HCT116 (cell line): ENCODE results near the gene SF3A2. TPM values are rescaled to one million over a fixed set of nuclear protein-coding genes. Genes with fewer than 3 reads are reported as not detected.

Experiments
- ATAC-seq: fragments of 200-7000 bp; cut with Tn5 transposase; 2 replicates; pipeline ENCODE4 v1.9.1; 2020; ENCODE audit warnings: mild to moderate bottlenecking, moderate library complexity
- BruUV-seq: library from RNA; stranded (reverse); fragments of 400-500 nt; replicated peaks from 2 replicates; lab custom pipeline; 2021; lab: Mats Ljungman, UMichigan
- CTCF ChIA-PET: fragments of 300-600 bp; sonication (Branson Sonifier 250); formaldehyde crosslinking; loops from one replicate; lab custom pipeline; 2021; ENCODE audit warnings: antibody characterized with exemption; lab: Charles Lee
- POLR2A ChIA-PET: fragments of 300-600, 350-600 bp; sonication (Branson Sonifier 250); formaldehyde crosslinking; loops from one replicate; lab custom pipeline; 2021; ENCODE audit warnings: antibody characterized with exemption; lab: Charles Lee
- RAD21 ChIA-PET, 2 experiments: fragments of 300-600 bp; sonication (Branson Sonifier 250); formaldehyde crosslinking; loops; one replicate each; lab custom pipeline; 2023; ENCODE audit warnings: low total read pairs in 2 of 2; ENCODE audit not compliant: uncharacterized antibody in 2 of 2, unreplicated experiment in 2 of 2, low non-redundant PET in 1 of 2; lab: Charles Lee
- DNase-seq: peaks from one replicate; pipeline ENCODE4 v3.0.0-alpha.2; 2010; ENCODE audit warnings: low read depth, low spot score
- H2AFZ ChIP-seq: fragments of 200-600 bp; shearing (Covaris generic), sonication (generic); 2 replicates; pipeline ENCODE4 v1.6.1; 2017; ENCODE audit warnings: low read depth, mixed run types, mixed read lengths, antibody characterized with exemption, low read length; ENCODE audit not compliant: poor library complexity, severe bottlenecking
- H3K27ac ChIP-seq: 2 replicates; pipeline ENCODE4 v1.5.1; 2012; ENCODE audit warnings: low read depth, low read length
- H3K27me3 ChIP-seq: fragments of 200-600 bp; sonication (generic); 2 replicates; pipeline ENCODE4 v1.6.1; 2016; ENCODE audit warnings: mixed run types, low read length, mixed read lengths; ENCODE audit not compliant: insufficient read depth
- H3K36me3 ChIP-seq, 2 experiments: fragments of 200-500 bp in 1 of 2; fragments of 200-600 bp in 1 of 2; sonication (Bioruptor generic) in 1 of 2; sonication (generic) in 1 of 2; 2 replicates each; pipeline versions ENCODE4 v1.5.1 to v1.6.1; 2014 to 2016; ENCODE audit warnings: low read length in 2 of 2, inconsistent platforms in 1 of 2, mixed read lengths in 1 of 2, mixed run types in 1 of 2; ENCODE audit not compliant: insufficient read depth in 2 of 2, control insufficient read depth in 1 of 2
- H3K4me1 ChIP-seq, 2 experiments: fragments of 200-600 bp in 1 of 2; sonication (generic) in 1 of 2; 2 replicates each; pipeline versions ENCODE4 v1.5.1 to v1.6.1; 2012 to 2017; ENCODE audit warnings: low read length in 2 of 2, inconsistent platforms in 1 of 2, mild to moderate bottlenecking in 1 of 2, mixed read lengths in 1 of 2, mixed run types in 1 of 2, moderate library complexity in 1 of 2; ENCODE audit not compliant: insufficient read depth in 2 of 2, control insufficient read depth in 1 of 2
- H3K4me2 ChIP-seq: fragments of 200-600 bp; sonication (generic); 2 replicates; pipeline ENCODE4 v1.6.1; 2017; ENCODE audit warnings: mixed run types, low read length, mixed read lengths
- H3K4me3 ChIP-seq, 2 experiments: fragments of 200-600 bp in 1 of 2; sonication (generic) in 1 of 2; replicated peaks in 1 of 2; 2 replicates each; pipeline ENCODE4 v1.5.1; 2011 to 2016; ENCODE audit warnings: low read length in 2 of 2, control low read depth in 1 of 2, low read depth in 1 of 2, mild to moderate bottlenecking in 1 of 2, mixed read lengths in 1 of 2, mixed run types in 1 of 2
- H3K79me2 ChIP-seq: fragments of 200-600 bp; sonication (generic); 2 replicates; pipeline ENCODE4 v1.6.1; 2017; ENCODE audit warnings: mild to moderate bottlenecking, mixed run types, low read length, moderate library complexity, mixed read lengths; ENCODE audit not compliant: insufficient read depth
- H3K9ac ChIP-seq: fragments of 200-600 bp; sonication (generic); 2 replicates; pipeline ENCODE4 v1.6.1; 2016; ENCODE audit warnings: low read length, mixed read lengths
- H3K9me2 ChIP-seq: fragments of 200-600 bp; sonication (generic), shearing (Covaris generic); 2 replicates; pipeline ENCODE4 v1.6.1; 2017; ENCODE audit warnings: mixed run types, mild to moderate bottlenecking, moderate library complexity; ENCODE audit not compliant: insufficient read depth
- H3K9me3 ChIP-seq, 2 experiments: fragments of 200-500 bp in 1 of 2; fragments of 200-600 bp in 1 of 2; sonication (Bioruptor generic) in 1 of 2; sonication (generic) in 1 of 2; 2 replicates each; pipeline ENCODE4 v1.6.1; 2014 to 2017; ENCODE audit warnings: low read length in 2 of 2, mixed read lengths in 2 of 2, inconsistent platforms in 1 of 2, low read depth in 1 of 2, mild to moderate bottlenecking in 1 of 2, mixed run types in 1 of 2, moderate library complexity in 1 of 2; ENCODE audit not compliant: control insufficient read depth in 1 of 2, insufficient read depth in 1 of 2
- H4K20me1 ChIP-seq: fragments of 200-600 bp; sonication (generic), shearing (Covaris generic); 2 replicates; pipeline ENCODE4 v1.6.1; 2017; ENCODE audit warnings: mixed run types, mild to moderate bottlenecking, moderate library complexity; ENCODE audit not compliant: insufficient read depth
- ATF3 ChIP-seq: IDR thresholded peaks from 2 replicates; pipeline ENCODE4 v1.6.1; 2012
- CBX3 ChIP-seq: IDR thresholded peaks from 2 replicates; pipeline ENCODE4 v1.6.1; 2012; ENCODE audit warnings: low read depth
- CEBPB ChIP-seq: IDR thresholded peaks from 2 replicates; pipeline ENCODE4 v1.6.1; 2012; ENCODE audit warnings: low read depth
- EGR1 ChIP-seq: IDR thresholded peaks from 2 replicates; pipeline ENCODE4 v1.6.1; 2012; ENCODE audit warnings: low read depth
- ELF1 ChIP-seq: IDR thresholded peaks from 2 replicates; pipeline ENCODE4 v1.6.1; 2012; ENCODE audit warnings: low read depth, borderline replicate concordance
- EZH2 ChIP-seq: fragments of 200-600 bp; sonication (generic); IDR thresholded peaks from 2 replicates; pipeline ENCODE4 v1.6.1; 2017; ENCODE audit warnings: antibody characterized with exemption, mixed run types
- JUND ChIP-seq: IDR thresholded peaks from 2 replicates; pipeline ENCODE4 v1.6.1; 2012
- POLR2AphosphoS5 ChIP-seq: IDR thresholded peaks from 2 replicates; pipeline ENCODE4 v1.6.1; 2011; ENCODE audit warnings: mild to moderate bottlenecking, low read depth, low read length, moderate library complexity
- RAD21 ChIP-seq: IDR thresholded peaks from 2 replicates; pipeline ENCODE4 v1.6.1; 2012; ENCODE audit warnings: low read depth, mild to moderate bottlenecking
- SIN3A ChIP-seq: IDR thresholded peaks from 2 replicates; pipeline ENCODE4 v1.6.1; 2012; ENCODE audit warnings: low read depth
- SP1 ChIP-seq: IDR thresholded peaks from 2 replicates; pipeline ENCODE4 v1.6.1; 2012; ENCODE audit warnings: low read depth
- SRF ChIP-seq: IDR thresholded peaks from 2 replicates; pipeline ENCODE4 v1.6.1; 2012; ENCODE audit warnings: low read depth
- TCF7L2 ChIP-seq: IDR thresholded peaks from 2 replicates; pipeline ENCODE4 v1.7.0; 2011; ENCODE audit warnings: borderline replicate concordance, inconsistent platforms; ENCODE audit not compliant: insufficient read depth, insufficient read length; ENCODE audit errors: extremely low read depth
- ZBTB33 ChIP-seq: IDR thresholded peaks from 2 replicates; pipeline ENCODE4 v1.6.1; 2011; ENCODE audit warnings: mild to moderate bottlenecking, low read length, moderate library complexity; ENCODE audit not compliant: insufficient replicate concordance; ENCODE audit errors: extremely low read depth
- ZFX ChIP-seq: fragments of 450-650 bp; IDR thresholded peaks from 2 replicates; pipeline ENCODE4 v1.6.1; 2017
- ZNF274 ChIP-seq: fragments of 200-500 bp; sonication (Bioruptor generic); IDR thresholded peaks from 2 replicates; pipeline ENCODE4 v1.6.1; 2014; ENCODE audit warnings: mild to moderate bottlenecking, low read depth, low read length, inconsistent platforms
- intact Hi-C: fragments of 100-400 bp; cut with micrococcal nuclease; formaldehyde crosslinking; loops from 2 replicates; pipeline ENCODE4 v1.10.0; 2022
- total RNA-seq: library from RNA; stranded (reverse); gene quantifications from one replicate; pipeline ENCODE4 v1.2.1, GENCODE V29; 2021; ENCODE audit not compliant: unreplicated experiment
- TF ChIP-seq, protein P1 (sequence below), 3 experiments: fragments of 200-600 bp in 1 of 3; sonication (generic) in 1 of 3; IDR thresholded peaks in 2 of 3; conservative IDR thresholded peaks in 1 of 3; 2 replicates each; pipeline ENCODE4 v1.5.1; 2012 to 2017; ENCODE audit warnings: low read depth in 2 of 3, low read length in 2 of 3, antibody characterized with exemption in 1 of 3, borderline replicate concordance in 1 of 3, control low read depth in 1 of 3, mild to moderate bottlenecking in 1 of 3, mixed read lengths in 1 of 3, mixed run types in 1 of 3, moderate library complexity in 1 of 3; ENCODE audit not compliant: insufficient read depth in 1 of 3

The SF3A2 gene
- total RNA-seq, 1 experiment from 2014 or later: 166 TPM

- BruUV-seq: no TSS peak
- H2AFZ ChIP-seq: no peak overlapping the region
- CTCF ChIA-PET: no interaction called here
- peaks cover 10% of the 10 kb centered on the region; the same call in 1 of the 2 replicates for H3K79me2 ChIP-seq
- peaks cover 24 to 68% of the 10 kb centered on the region in 2 experiments; a peak in 3 of 4 replicates for H3K36me3 ChIP-seq
- H3K9me2 ChIP-seq: no peaks in the 10 kb centered on the region
- H3K4me3 ChIP-seq: no peak overlapping the region
- no peaks in the 10 kb centered on the region for H3K27me3 ChIP-seq
- H3K4me2 ChIP-seq: no peak overlapping the region
- H3K9ac ChIP-seq: no peak overlapping the region
- POLR2A ChIA-PET: no interaction called here
- intact Hi-C loops: no loop called here
- no peaks in the 10 kb centered on the region for H3K9me3 ChIP-seq
- H4K20me1 ChIP-seq: no peaks in the 10 kb centered on the region
- TF ChIP-seq POLR2AphosphoS5 (no peak), CEBPB (no peak), SRF (no peak), ZNF274 (no peak), SIN3A (no peak)
- no peaks in the 10 kb centered on the region for H3K4me1 ChIP-seq
- no peak for DNase-seq
- no peak overlapping the region for H3K27ac ChIP-seq
- RAD21 ChIA-PET: no interaction called here
- ATAC-seq: no peak
These were observed 26.4 kb upstream of the SF3A2 start for GRCh38 chr19:2210206-2210605.

GRCh38 chr19:2210987-2211740, 25.5 kb upstream of the SF3A2 start:
- Histone ChIP-seq H3K9me3 (no peaks in the 10 kb centered on the region), H3K79me2 (peaks cover 10% of the 10 kb centered on the region; the same call in 1 of the 2 replicates), H2AFZ (no peak overlapping the region), H3K9me2 (no peaks in the 10 kb centered on the region), H3K27ac (no peak overlapping the region; the same call in 1 of the 2 replicates), H3K36me3 (peaks cover 30 to 68% of the 10 kb centered on the region in 2 experiments; a peak in 3 of 4 replicates), H3K4me2 (no peak overlapping the region), H3K4me1 (no peaks in the 10 kb centered on the region), H4K20me1 (no peaks in the 10 kb centered on the region), H3K9ac (no peak overlapping the region), H3K4me3 (no peak overlapping the region), H3K27me3 (no peaks in the 10 kb centered on the region)
- POLR2A ChIA-PET: no interaction called here
- intact Hi-C loops: no loop called here
- CTCF ChIA-PET: no interaction called here
- ATAC-seq (no peak), DNase-seq (no peak)
- RAD21 ChIA-PET: no interaction called here
- no TSS peak for BruUV-seq
- no peak for TF ChIP-seq ATF3
- no peak for TF ChIP-seq SP1
- no peak for TF ChIP-seq CBX3
- TF ChIP-seq CEBPB: no peak
- no peak for TF ChIP-seq SIN3A
- no peak for TF ChIP-seq TCF7L2
- no peak for TF ChIP-seq ELF1
- TF ChIP-seq, protein P1, sequence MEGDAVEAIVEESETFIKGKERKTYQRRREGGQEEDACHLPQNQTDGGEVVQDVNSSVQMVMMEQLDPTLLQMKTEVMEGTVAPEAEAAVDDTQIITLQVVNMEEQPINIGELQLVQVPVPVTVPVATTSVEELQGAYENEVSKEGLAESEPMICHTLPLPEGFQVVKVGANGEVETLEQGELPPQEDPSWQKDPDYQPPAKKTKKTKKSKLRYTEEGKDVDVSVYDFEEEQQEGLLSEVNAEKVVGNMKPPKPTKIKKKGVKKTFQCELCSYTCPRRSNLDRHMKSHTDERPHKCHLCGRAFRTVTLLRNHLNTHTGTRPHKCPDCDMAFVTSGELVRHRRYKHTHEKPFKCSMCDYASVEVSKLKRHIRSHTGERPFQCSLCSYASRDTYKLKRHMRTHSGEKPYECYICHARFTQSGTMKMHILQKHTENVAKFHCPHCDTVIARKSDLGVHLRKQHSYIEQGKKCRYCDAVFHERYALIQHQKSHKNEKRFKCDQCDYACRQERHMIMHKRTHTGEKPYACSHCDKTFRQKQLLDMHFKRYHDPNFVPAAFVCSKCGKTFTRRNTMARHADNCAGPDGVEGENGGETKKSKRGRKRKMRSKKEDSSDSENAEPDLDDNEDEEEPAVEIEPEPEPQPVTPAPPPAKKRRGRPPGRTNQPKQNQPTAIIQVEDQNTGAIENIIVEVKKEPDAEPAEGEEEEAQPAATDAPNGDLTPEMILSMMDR (IDR thresholded peaks at IDR 0.05 in 2 of 3, conservative IDR thresholded peaks at IDR 0.05 in 1 of 3; ENCODE audit: borderline replicate concordance in 1 of 3, insufficient read depth in 1 of 3, low read depth in 2 of 3, low read length in 2 of 3): no peak
- TF ChIP-seq ZNF274: no peak
- no peak for TF ChIP-seq EGR1
- TF ChIP-seq RAD21: no peak
- TF ChIP-seq JUND: no peak
- TF ChIP-seq ZFX: no peak
- no peak for TF ChIP-seq ZBTB33
- TF ChIP-seq EZH2: no peak
